Keratinocyte (primary cell): ENCODE measurements around the gene SPTBN1. TPM values are rescaled to one million over a fixed set of nuclear protein-coding genes. Genes with fewer than 3 reads are reported as not detected.

Experiments
- DNase-seq: peaks from one replicate; pipeline ENCODE4 v3.0.0-alpha.2; 2011; ENCODE audit warnings: low read depth, missing footprints, low spot score
- FAIRE-seq: peaks from 2 replicates; lab custom pipeline; 2011; peaks lifted over from hg19 to GRCh38; lab: Jason Lieb, UNC
- H2AFZ ChIP-seq: 2 replicates; pipeline ENCODE4 v1.6.0; 2012; ENCODE audit warnings: low read length, control low read depth, inconsistent platforms; ENCODE audit not compliant: control insufficient read depth
- H3K27ac ChIP-seq: 2 replicates; pipeline ENCODE4 v1.5.1; 2011; ENCODE audit warnings: low read length; ENCODE audit not compliant: control insufficient read depth, insufficient read depth
- H3K27me3 ChIP-seq: 3 replicates; pipeline ENCODE4 v1.6.0; 2011; ENCODE audit warnings: low read length; ENCODE audit not compliant: control insufficient read depth, insufficient read depth; ENCODE audit errors: extremely low read depth
- H3K36me3 ChIP-seq, 2 experiments: 2 replicates in 1 of 2; 3 replicates in 1 of 2; pipeline ENCODE4 v1.5.1; 2011; ENCODE audit warnings: low read length in 2 of 2, mild to moderate bottlenecking in 1 of 2; ENCODE audit not compliant: control insufficient read depth in 2 of 2, insufficient read depth in 2 of 2; ENCODE audit errors: extremely low read depth in 1 of 2
- H3K4me1 ChIP-seq: 3 replicates; pipeline ENCODE4 v1.5.1; 2011; ENCODE audit warnings: low read length; ENCODE audit not compliant: control insufficient read depth, insufficient read depth; ENCODE audit errors: extremely low read depth
- H3K4me2 ChIP-seq: 3 replicates; pipeline ENCODE4 v1.6.0; 2011; ENCODE audit warnings: low read depth, low read length; ENCODE audit not compliant: control insufficient read depth, insufficient read depth; ENCODE audit errors: extremely low read depth
- H3K4me3 ChIP-seq, 3 experiments: fragments of 200-600 bp in 1 of 3; sonication (generic) in 1 of 3; 2 replicates in 2 of 3; 3 replicates in 1 of 3; pipeline ENCODE4 v1.5.1; 2011 to 2016; ENCODE audit warnings: low read length in 3 of 3, mild to moderate bottlenecking in 3 of 3, control low read depth in 2 of 3, inconsistent platforms in 1 of 3, low read depth in 1 of 3, mixed read lengths in 1 of 3, mixed run types in 1 of 3, moderate library complexity in 1 of 3; ENCODE audit not compliant: control insufficient read depth in 2 of 3, insufficient read depth in 2 of 3; ENCODE audit errors: extremely low read depth in 1 of 3
- H3K79me2 ChIP-seq: 2 replicates; pipeline ENCODE4 v1.6.0; 2012; ENCODE audit warnings: low read length; ENCODE audit not compliant: control insufficient read depth, insufficient read depth
- H3K9ac ChIP-seq: 3 replicates; pipeline ENCODE4 v1.6.0; 2011; ENCODE audit warnings: low read length; ENCODE audit not compliant: control insufficient read depth, insufficient read depth; ENCODE audit errors: extremely low read depth
- H3K9me1 ChIP-seq: 3 replicates; pipeline ENCODE4 v1.6.0; 2011; ENCODE audit warnings: low read length; ENCODE audit not compliant: control insufficient read depth, insufficient read depth; ENCODE audit errors: extremely low read depth
- H3K9me3 ChIP-seq: 2 replicates; pipeline ENCODE4 v1.5.1; 2012; ENCODE audit warnings: low read depth, low read length; ENCODE audit not compliant: control insufficient read depth
- H4K20me1 ChIP-seq: 3 replicates; pipeline ENCODE4 v1.6.0; 2011; ENCODE audit warnings: low read length; ENCODE audit not compliant: control insufficient read depth, insufficient read depth; ENCODE audit errors: extremely low read depth
- CTCF ChIP-seq, 3 experiments: IDR thresholded peaks in 1 of 3; conservative IDR thresholded peaks in 1 of 3; optimal IDR thresholded peaks in 1 of 3; 2 replicates in 2 of 3; 3 replicates in 1 of 3; pipeline versions ENCODE3 to v1.5.1; 2011; ENCODE audit warnings: low read length in 3 of 3, mild to moderate bottlenecking in 3 of 3, moderate library complexity in 2 of 3, control low read depth in 1 of 3, inconsistent platforms in 1 of 3; ENCODE audit not compliant: insufficient read depth in 2 of 3; ENCODE audit errors: extremely low read depth in 1 of 3
- EZH2 ChIP-seq: IDR thresholded peaks from one replicate; pipeline ENCODE4 v1.6.1; 2012; ENCODE audit warnings: inconsistent platforms, mild to moderate bottlenecking, low read length, moderate library complexity
- dilution Hi-C: fragments of 300-500 bp; cut with MboI; formaldehyde crosslinking; loops from one replicate; pipeline ENCODE4 v1.7.0; 2020; ENCODE audit warnings: low sequenced_read_pairs; ENCODE audit not compliant: extremely low pct_ligation_motif_present
- polyA plus RNA-seq, 5 experiments: library from polyadenylated mRNA; depleted of rRNA in 3 of 5; stranded (reverse) in 3 of 5; stranded (forward) in 1 of 5; unstranded in 1 of 5; fragments of >200 nt; gene quantifications; 1 replicate in 1 of 5; 2 replicates in 3 of 5; 3 replicates in 1 of 5; pipeline versions ENCODE4 v1.2.1 to v1.2.3, GENCODE V29; 2011 to 2012; ENCODE audit warnings: missing spikeins in 2 of 5, low read depth in 1 of 5, low replicate concordance in 1 of 5

Gene SPTBN1
- polyA plus RNA-seq, 1 donor (not counting 4 experiments of a cell fraction or from before 2014, with no cell fraction given), result 40.0 TPM

- no peak overlapping the region for H2AFZ ChIP-seq
- H3K27me3 ChIP-seq, result no peaks in the 10 kb centered on the region
- H3K4me1 ChIP-seq, result peaks cover 19% of the 10 kb centered on the region
- no peak overlapping the region for H3K4me2 ChIP-seq
- no peaks in the 10 kb centered on the region for H4K20me1 ChIP-seq
- no peaks in the 10 kb centered on the region for H3K9me1 ChIP-seq
- peaks cover 91% of the 10 kb centered on the region for H3K79me2 ChIP-seq
- no peaks in the 10 kb centered on the region for H3K9me3 ChIP-seq
- TF ChIP-seq CTCF (optimal IDR thresholded peaks at IDR 0.05 in 1 of 3, IDR thresholded peaks at IDR 0.05 in 1 of 3, conservative IDR thresholded peaks at IDR 0.05 in 1 of 3; ENCODE audit: extremely low read depth in 1 of 3, insufficient read depth in 2 of 3, low read length in 3 of 3), result no peak
- no peak for TF ChIP-seq EZH2
- dilution Hi-C loops, result no loop called here
- H3K4me3 ChIP-seq, result no peak overlapping the region
- FAIRE-seq, result no peak
- no peak overlapping the region for H3K9ac ChIP-seq
- H3K27ac ChIP-seq, result no peak overlapping the region
- H3K36me3 ChIP-seq, result peaks cover 3 to 5% of the 10 kb centered on the region in 2 experiments
- no peak for DNase-seq
These were observed 108.3 kb downstream of the SPTBN1 start for GRCh38 chr2:54564439-54564838.

GRCh38 chr2:54565551-54565950 lies 109.4 kb downstream of the SPTBN1 start:
- DNase-seq, result no peak
- no peak for FAIRE-seq

More at GRCh38 chr2:54565551-54565950, 109.4 kb downstream of the SPTBN1 start:
- Histone ChIP-seq H2AFZ (no peak overlapping the region), H3K4me1 (peaks cover 30% of the 10 kb centered on the region), H3K9me3 (no peaks in the 10 kb centered on the region), H3K27ac (no peak overlapping the region), H3K4me2 (no peak overlapping the region), H3K79me2 (peaks cover 94% of the 10 kb centered on the region), H4K20me1 (no peaks in the 10 kb centered on the region), H3K9me1 (peaks cover 3% of the 10 kb centered on the region), H3K4me3 (no peak overlapping the region), H3K27me3 (no peaks in the 10 kb centered on the region), H3K36me3 (peaks cover 3 to 5% of the 10 kb centered on the region in 2 experiments), H3K9ac (no peak overlapping the region)
- dilution Hi-C loops, result no loop called here
- TF ChIP-seq EZH2 (no peak), CTCF (optimal IDR thresholded peaks at IDR 0.05 in 1 of 3, IDR thresholded peaks at IDR 0.05 in 1 of 3, conservative IDR thresholded peaks at IDR 0.05 in 1 of 3; ENCODE audit: extremely low read depth in 1 of 3, insufficient read depth in 2 of 3, low read length in 3 of 3) (no peak)
